Posterior cingulate gyrus (tissue), 11 donors: Measurements from ENCODE around the gene DNA2.
"Not testable (repeated sequence)": the region's sequence is repeated elsewhere in the genome, so short reads cannot be mapped to it uniquely, and the experiment has no call there.

Experiments used
- DNase-seq, 10 donors: peaks; one replicate each; pipeline versions ENCODE4 v3.0.0 to v3.0.0-alpha.2; 2020 to 2021; ENCODE audit warnings: mixed read lengths in 3 of 10
- intact Hi-C: fragments of 100-400 bp; cut with DNase I; formaldehyde crosslinking; loops from one replicate; pipeline ENCODE4 v1.15.1; 2023

DNA2 gene

DNA sequence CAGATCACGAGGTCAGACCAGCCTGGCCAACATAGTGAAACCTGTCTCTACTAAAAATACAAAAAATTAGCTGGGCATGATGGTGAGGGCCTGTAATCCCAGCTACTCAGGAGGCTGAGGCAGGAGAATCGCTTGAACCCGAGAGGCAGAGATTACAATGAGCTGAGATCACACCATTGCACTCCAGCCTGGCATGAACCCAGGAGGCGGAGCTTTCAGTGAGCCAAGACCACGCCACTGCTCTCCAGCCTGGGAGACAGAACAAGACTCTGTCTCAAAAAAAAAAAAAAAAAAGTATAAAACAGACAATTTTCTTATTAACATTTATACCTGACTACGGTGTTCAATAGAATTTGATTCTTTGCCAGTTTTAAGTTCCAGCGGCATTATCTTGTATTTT is 22.1 kb downstream of the DNA2 start:
- DNase-seq, result peak in 4 of 10 donors; percentile 12 to 42 (median 27)

DNA sequence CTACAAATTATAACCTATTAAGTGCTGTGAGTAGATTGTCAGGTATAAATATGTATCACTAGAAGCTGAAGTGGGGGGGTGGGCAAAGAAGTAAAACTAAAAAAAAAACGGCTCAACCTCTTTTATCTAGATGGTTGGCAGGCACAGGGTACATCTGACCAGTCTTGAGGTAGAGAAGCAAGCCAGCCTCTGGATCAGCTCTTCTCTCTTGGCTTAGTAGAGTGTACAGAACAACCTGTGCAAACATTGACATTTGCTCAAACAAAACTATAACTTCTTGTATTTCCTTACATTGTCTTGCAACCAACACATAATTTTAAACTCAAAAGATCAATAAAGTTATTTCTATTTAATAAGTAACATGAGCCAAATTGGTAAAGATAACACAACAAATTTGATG is 25.6 kb downstream of the DNA2 start:
- intact Hi-C loops, result no loop called here
- no peak for DNase-seq

More for the DNA sequence above, 22.1 kb downstream of the DNA2 start:
- intact Hi-C loops, result not testable (repeated sequence)

DNA sequence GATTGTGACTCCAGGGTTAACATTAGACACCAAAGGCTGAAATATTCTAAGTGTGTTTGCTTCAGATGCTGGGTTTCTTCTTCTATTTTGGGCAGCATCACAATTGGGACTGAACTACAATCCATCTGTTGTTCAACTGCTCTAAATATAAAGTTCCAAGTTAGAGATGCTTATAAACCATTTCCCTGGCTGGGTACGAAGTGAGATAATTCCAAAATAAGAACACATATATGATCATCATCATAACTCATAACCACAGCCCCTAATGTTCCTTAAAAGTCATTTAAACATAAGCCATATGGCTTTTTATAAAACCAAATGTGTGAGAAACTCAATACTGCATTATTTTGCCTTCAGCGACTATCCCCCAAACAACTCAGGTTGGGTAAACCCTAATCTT is 28.8 kb downstream of the DNA2 start:
- no peak for DNase-seq
- intact Hi-C loops, result no loop called here

DNA sequence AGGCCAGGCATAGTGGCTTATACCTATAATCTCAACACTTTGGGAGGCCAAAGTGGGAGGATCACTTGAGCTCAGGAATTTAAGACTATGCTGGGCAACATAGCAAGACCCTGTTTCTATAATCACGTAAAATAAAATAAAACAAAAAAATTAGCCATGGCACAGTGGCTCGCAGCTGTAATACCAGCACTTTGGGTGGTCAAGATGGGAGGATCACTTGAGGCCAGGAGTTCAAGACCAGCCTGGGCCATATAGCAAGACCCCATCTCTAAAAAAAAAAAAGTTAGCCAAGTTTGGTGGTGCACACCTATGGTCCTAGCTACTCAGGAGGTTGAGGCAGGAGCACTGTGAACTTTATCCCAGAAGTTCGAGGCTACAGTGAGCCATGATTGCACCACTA is 30.9 kb downstream of the DNA2 start:
- intact Hi-C loops, result no loop called here

DNA sequence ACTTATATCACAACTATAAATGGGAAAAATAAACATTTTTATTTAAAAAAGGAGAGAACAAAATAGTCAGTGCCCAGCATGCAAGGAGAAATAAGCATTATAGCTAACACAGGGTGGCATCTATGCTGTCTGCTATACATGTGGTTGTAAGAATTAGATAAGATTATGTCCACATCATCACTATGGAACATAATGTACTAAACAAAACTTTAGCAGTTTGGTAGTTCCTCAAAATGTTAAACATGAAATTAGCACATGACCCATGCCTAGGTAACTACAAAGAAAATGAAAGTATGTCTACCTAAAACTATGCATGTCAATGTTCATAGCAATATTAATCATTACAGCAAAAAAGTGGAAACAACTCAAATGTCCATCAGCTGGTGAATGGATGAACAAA is 36.0 kb downstream of the DNA2 start:
- no peak for DNase-seq
- intact Hi-C loops, result no loop called here

More for the DNA sequence above, 30.9 kb downstream of the DNA2 start:
- DNase-seq, result no peak

DNA sequence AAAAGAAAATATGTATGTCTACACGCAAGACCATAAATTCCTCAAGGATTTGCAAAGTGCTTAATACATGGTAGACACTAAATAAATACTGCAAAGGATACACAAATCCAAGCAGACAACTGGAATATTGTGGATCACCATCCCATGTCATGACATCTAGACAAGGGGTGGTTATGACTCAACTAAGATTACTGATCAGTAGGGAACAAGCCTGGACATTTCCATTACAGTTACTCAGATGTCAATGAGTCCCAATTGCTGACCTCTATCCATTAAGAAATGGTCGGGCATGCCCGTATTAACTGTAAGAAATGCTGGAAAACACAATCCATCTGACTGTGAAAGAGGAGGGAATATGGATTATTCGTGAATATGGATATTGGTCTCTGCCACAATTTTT is 37.1 kb downstream of the DNA2 start:
- intact Hi-C loops, result no loop called here

DNA sequence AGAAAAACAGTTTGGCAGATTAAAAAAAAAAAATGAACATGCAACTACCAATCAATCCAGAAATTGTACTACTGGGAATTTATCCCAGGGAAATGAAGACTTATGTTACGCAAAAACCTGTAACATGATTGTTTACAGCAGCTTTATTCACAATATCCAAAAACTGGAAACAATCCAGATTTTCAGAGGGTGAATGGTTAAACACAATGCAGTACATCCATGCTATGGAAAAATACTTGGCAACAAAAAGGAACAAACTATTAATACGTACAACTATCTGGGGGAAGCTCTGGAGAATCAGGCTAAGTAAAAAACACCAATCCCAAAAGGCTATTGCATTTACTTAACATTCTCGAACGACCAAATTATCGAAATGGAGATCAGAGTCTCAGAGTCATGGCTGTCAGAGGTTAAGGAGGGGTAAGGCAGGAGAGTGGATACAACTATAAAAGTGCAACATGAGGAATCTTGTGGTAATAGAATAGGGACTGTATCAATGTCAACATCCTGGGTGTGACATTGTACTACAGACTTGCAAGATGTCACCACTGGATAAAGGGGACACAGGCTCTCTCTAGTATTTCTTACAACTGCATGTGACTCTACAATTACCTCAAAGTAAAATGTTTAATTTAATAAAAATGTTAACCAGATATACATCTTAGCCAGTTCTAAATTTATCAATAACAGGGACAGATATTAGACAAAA is 43.2 kb downstream of the DNA2 start:
- intact Hi-C loops, result no loop called here
- no peak for DNase-seq

More for the DNA sequence above, 37.1 kb downstream of the DNA2 start:
- no peak for DNase-seq

DNA sequence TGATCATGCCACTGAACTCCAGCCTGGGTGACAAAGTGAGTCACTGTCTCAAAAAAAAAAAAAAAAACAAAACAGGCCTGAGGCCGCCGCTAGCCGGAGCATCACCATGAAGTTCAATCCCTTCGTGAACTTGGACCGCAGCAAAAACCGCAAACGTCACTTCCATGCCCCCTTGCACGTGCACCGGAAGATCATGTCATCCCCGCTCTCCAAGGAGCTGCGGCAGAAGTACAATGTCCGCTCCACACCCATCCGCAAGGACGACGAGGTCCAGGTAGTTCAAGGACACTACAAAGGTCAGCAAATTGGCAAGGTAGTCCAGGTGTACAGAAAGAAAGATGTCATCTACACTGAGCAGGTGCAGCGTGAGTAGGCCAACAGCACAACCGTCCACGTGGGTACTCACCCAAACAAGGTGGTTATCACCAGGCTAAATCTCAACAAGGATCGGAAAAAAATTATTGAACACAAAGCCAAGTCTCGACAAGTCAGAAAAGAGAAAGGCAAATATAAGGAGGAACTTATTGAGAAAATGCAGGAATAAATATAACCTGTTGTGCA is 47.2 kb downstream of the DNA2 start:
- intact Hi-C loops, result no loop called here
- DNase-seq, result no peak

DNA sequence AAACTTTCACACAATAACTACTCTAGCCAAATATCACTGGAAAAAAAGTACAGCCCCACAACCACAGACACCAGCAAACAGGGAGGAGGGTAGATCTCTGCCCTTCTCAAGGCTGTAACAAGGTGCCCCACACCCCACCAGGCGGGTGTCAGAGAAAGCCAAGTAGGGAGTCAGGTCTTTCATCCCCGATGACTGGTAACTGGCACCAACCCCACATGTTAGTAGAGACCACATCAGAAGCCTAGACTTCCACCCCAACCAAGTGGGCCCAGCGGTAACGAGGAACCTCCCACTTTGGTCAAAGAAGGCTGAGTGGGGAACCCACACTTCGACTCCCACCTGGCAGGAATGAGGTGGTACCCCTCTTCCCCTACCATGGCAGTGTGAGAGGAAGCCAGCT is 48.3 kb downstream of the DNA2 start:
- DNase-seq, result no peak
- intact Hi-C loops, result no loop called here

DNA sequence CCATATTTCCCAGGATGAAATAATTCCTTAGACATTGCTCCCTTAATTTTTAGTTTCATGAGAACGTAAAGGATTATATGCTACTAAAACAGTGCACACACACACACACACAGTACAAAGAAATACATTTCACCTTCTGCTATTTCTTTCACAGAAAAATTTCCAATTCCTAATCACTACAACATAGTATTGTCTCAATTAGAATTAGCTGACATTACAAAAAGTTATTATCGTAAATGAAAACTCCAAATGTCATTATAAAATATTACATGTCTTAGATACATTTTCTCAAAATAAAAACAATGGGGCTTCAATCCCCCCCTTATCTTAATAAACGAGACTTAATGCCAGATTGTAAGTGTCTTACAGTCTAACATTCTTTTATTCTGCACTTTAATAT is 52.4 kb downstream of the DNA2 start:
- intact Hi-C loops, result no loop called here
- no peak for DNase-seq

DNA sequence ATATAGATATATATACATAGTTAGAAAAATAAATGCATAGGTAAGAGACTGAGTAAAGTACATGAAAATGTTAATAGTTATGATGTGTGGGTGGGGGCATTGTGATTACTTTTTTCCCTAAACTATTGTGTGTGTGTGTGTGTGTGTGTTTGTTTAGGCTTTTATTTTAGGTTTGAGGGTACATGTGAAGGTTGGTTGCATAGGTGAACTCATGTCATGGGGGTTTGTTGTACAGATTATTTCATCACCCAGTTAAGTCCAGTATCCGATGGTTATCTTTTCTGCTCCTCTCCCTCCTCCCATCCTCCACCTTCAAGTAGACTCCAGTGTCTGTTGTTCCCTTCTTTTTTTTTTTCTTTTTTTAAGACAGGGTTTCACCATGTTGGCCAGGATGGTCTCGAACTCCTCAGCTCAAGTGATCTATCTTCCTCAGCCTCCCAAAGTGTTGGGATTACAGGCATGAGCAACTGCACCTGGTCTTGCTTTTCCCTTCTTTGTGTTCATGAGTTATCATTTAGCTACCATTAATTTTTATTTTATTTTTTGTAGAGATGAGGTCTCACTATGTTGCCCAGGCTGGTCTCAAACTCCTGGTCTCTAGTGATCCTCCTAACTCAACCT is 62.8 kb downstream of the DNA2 start:
- DNase-seq, result no peak
- intact Hi-C loops, result loop anchor here (5.0 kb wide), 3 partner anchors 77 to 527 kb away; partner anchors contain the start of genes HNRNPH3, PBLD and SIRT1

DNA sequence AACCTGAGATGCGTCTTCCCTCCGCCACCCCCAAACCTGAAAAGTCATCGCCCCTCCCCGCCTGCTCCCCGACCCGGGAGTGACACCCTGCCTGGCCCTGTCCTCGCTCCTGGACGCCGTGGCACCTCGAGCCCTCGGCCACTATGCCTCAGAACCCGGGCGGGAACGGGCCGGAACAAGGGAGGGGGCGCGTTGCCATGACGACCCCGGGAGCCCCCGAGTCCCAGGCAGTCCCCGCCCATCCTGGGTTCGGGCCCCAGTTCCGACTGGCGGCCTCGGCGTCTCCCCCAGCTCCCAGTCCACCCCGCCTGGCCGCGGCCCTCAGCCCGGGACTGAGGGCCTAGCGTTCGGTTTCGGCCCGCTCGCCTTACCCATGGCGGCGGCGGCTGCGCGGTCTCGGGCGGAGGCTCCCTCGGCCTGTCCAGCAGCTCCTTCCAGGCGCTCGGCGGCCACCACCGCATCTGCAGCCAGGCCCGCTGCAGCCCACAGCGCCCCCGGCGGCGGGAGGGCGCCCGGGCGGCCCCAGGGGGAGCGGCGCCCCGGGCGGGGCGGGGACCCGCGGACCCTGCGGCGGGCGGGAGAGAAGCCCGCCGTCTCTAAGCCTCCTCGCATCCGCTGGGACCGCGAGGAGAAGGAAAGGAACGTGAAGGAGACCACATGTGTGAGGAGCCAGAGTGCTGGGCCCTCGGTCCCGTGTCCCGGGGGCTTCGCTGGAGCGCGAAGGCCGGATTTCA is 64.8 kb downstream of the DNA2 start, which contains the start of gene RUFY2:
RUFY2 (minus strand) TSS at position 463 of the 734 bp plus-strand sequence; CDS start at position 375, 88 bp downstream.
- intact Hi-C loops, result loop anchor here (2.0 to 5.0 kb wide), 4 partner anchors 75 to 525 kb away; partner anchors contain the start of genes HNRNPH3, PBLD, SIRT1 and SLC25A16

DNA sequence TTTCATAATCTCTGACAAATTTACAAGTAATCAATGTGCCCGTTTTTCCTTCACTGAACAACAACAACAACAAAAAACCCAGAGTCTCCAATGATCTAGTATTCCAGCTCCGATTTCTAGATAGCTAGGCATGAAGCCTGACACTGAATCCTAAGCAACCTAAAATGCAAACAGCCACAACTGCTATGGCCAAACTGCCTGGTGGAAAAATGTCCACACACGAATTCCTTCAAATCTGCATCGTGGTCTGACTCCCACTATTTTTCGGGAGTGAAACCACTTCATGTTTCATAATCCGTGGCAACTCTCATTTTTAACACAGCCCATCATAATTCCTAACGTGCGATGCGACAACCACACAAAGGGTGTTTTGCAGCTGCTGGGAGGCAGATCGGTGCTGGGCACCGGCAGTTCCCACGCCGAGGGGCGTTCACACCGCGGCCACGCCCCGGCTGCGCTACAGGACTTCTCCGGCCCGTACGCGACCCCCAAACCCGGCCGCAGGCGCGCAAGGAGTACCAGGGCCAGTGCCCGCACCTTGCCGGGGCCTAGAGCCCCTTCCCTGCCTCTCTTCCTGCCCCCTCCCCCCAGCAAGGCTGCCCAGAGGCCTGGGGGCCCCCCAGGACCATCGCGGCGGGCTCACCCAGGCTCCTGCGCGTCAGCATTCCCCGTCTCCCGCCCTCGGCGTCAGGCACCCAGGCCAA is 65.5 kb downstream of the DNA2 start:
- peak; percentile 20 to 93 (median 52) for DNase-seq
- intact Hi-C loops, result loop anchor here (2.0 to 5.0 kb wide), 4 partner anchors 74 to 524 kb away; partner anchors contain the start of genes HNRNPH3, PBLD, SIRT1 and SLC25A16

More for the DNA sequence above, 64.8 kb downstream of the DNA2 start, which contains the start of gene RUFY2:
- DNase-seq, result peak; percentile 62 to 97 (median 78)

DNA sequence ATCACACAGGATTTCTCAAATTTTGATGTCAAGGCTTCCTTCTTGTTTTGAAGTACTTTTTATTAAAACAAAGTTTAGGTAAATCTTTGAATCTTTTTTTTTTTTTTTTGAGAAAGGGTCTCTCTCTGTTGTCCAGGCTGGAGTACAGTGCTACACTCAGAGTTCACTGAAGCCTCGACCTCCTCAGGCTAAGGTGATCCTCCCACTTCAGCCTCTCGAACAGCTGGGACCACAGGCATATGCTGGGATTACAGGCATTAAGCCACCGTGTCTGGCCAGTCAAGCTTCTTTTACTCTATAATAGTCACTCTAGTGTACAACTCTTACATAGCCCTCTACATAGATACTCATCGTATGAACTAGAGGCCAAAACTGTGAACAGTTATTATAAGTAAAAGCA is 68.1 kb downstream of the DNA2 start:
- no peak for DNase-seq
- intact Hi-C loops, result no loop called here

DNA sequence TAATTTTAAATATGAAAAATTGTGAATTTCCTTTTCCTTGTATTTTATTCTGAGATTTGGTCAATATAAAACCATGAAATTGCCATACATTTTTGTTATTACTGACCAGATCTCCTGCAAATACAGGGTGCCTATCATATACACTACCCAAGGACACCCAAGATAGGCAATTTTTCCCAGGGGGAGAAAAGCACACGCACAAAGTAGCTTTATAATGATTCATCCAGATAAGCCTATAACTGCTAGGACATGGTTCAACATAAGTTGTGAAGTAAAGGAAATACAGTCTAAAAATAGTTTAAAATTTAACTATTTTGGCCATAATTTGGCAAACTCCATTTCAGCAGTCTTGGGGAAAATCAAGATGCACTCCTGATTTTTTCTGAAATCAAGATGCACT is 69.5 kb downstream of the DNA2 start:
- DNase-seq, result no peak
- intact Hi-C loops, result no loop called here

DNA sequence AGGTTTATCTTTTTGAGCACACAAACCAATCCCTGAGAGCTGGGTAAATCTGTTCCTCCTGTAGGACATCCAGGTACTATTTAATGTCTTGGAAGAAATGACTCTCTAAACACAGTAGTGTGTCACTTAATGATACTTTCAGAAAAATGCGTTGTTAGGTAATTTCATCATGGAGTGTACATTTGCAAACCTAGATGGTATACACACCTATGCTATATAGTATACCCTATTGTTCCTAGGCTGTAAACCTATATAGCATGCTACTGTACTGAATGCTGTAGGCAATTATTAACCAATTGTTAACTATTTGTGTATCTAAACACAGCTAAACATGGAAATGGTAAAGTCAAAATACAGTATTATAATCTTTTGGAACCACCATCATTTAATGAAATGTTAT is 74.8 kb downstream of the DNA2 start:
- DNase-seq, result no peak
- intact Hi-C loops, result no loop called here

DNA sequence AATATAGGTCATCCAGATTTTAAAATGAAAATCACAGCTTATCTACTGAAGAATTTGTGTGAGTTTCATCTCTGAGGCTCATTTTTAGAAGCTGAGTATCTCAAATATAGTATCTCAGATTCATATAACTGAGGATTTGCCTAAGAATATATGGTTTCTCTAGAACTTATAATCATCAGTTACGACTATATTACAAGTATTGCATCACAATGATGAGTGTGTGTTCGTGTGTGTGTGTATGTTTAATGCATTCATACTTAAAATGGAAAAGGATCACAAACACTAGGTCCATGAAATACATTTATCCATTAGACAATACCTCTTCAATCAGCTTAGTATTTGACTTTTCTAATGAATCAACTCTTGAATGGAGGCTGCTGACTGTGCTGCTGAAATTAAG is 86.0 kb downstream of the DNA2 start:
- no peak for DNase-seq
- intact Hi-C loops, result no loop called here

DNA sequence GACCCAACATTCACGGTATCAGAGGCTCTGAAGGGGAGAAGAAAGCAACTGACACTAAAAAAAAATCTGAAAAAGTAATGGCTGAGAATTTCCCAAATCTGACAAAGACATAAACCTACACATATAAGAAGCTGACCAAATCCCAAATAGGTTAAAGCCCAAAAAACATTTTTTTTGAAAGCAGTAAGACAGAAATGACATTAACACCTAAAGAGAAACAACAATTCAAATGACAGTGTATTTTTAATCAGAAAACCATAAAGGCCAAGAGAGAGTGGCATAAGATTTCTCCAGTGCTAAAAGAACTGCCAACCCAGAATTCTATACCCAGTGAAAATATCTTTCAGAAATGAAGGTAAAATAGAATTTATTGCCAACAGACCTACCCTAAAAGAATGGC is 100.2 kb downstream of the DNA2 start:
- intact Hi-C loops, result no loop called here
- DNase-seq, result no peak

DNA sequence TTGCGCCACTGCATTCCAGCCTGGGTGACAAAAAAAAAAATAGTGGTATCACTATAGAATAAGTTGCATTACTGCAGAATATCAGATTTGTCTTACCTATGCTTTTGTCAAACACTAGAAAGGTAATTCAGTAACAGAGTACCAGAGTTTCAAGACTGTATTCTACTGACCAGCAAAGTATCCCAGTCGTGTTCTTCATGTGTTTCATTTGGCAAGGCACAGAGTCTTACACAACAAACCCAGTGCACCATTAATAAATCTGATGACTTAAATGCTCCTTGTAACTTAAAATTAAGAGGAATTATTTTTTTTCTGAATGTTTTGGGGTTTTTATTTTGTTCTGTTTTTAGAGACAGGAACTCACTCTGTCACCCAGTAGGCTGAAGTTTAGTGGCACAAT is 104.7 kb downstream of the DNA2 start:
- intact Hi-C loops, result no loop called here
- no peak for DNase-seq

DNA sequence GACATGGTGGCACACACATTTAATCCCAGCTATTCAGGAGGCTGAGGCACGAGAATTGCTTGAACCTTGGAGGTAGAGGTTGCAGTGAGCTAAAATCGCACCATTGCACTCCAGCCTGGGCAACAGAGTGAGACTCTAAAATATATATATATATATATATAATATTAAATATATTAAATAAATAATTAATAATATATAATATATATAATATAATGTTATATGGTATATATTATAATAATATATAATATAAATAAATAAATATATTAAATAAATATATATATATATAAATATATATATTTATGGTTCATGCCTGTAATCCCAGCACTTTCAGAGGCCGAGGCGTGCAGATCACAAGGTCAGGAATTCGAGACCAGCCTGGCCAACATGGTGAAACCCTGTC is 105.2 kb downstream of the DNA2 start:
- no peak for DNase-seq
- intact Hi-C loops, result no loop called here
